Sigmoid colon (tissue), 7 donors: ENCODE results near the gene SHC3. TPM values are rescaled to one million over a fixed set of nuclear protein-coding genes. Genes with fewer than 3 reads are reported as not detected.

ENCODE experiments used
- DNase-seq: peaks from one replicate; pipeline ENCODE4 v3.0.0-alpha.2; 2019
- H3K27ac ChIP-seq, 4 donors: fragments of 200-600 bp; sonication (generic); one replicate each; pipeline ENCODE4 v1.5.1; 2016 to 2019; ENCODE audit warnings: mild to moderate bottlenecking in 1 of 4
- H3K27me3 ChIP-seq, 3 donors: fragments of 200-600 bp; sonication (generic); one replicate each; pipeline ENCODE4 v1.5.1; 2019; ENCODE audit warnings: mild to moderate bottlenecking in 1 of 3
- H3K36me3 ChIP-seq, 4 donors: fragments of 200-600 bp; sonication (generic); one replicate each; pipeline ENCODE4 v1.5.1; 2016 to 2019
- H3K4me1 ChIP-seq, 4 donors: fragments of 200-600 bp; sonication (generic); one replicate each; pipeline ENCODE4 v1.5.1; 2017 to 2019
- H3K4me3 ChIP-seq, 4 donors: fragments of 200-600 bp; sonication (generic); one replicate each; pipeline ENCODE4 v1.5.1; 2017 to 2019; ENCODE audit warnings: mild to moderate bottlenecking in 2 of 4, moderate library complexity in 1 of 4
- H3K9me3 ChIP-seq, 4 donors: fragments of 200-600 bp in 3 of 4; sonication (generic) in 3 of 4; one replicate each; pipeline versions ENCODE4 v1.5.1 to v1.6.1; 2013 to 2019
- EP300 ChIP-seq, 4 donors: sonication (generic); formaldehyde crosslinking; IDR thresholded peaks; one replicate each; pipeline ENCODE4 v1.6.1; 2017; ENCODE audit warnings: antibody characterized with exemption in 4 of 4
- POLR2A ChIP-seq, 2 donors: fragments of 450-650 bp; IDR thresholded peaks; one replicate each; pipeline ENCODE4 v1.6.1; 2016; ENCODE audit warnings: antibody characterized with exemption in 2 of 2, mild to moderate bottlenecking in 2 of 2, moderate library complexity in 2 of 2
- POLR2AphosphoS5 ChIP-seq, 4 donors: sonication (generic); formaldehyde crosslinking; IDR thresholded peaks; one replicate each; pipeline ENCODE4 v1.6.1; 2017; ENCODE audit warnings: antibody characterized with exemption in 4 of 4
- WGBS, 2 donors: extraction: QIAGEN DNeasy Blood & Tissue Kit; methylation state at CpG; one replicate each; pipeline ENCODE4 v1.1.7; 2013; 5-methylcytosine and 5-hydroxymethylcytosine counted together
- intact Hi-C: fragments of 100-400 bp; cut with DNase I; formaldehyde crosslinking; loops from one replicate; pipeline ENCODE4 v1.15.1; 2023
- polyA plus RNA-seq, 3 donors: library from polyadenylated mRNA; stranded (reverse); fragments of 200-250 nt; gene quantifications; one replicate each; pipeline ENCODE4 v1.2.3, GENCODE V29; 2013
- total RNA-seq, 4 donors: library from RNA; depleted of rRNA; stranded (reverse); fragments of >200 nt; gene quantifications; one replicate each; pipeline ENCODE4 v1.1.0, GENCODE V29; 2016
- TF ChIP-seq, protein P1 (sequence below), 4 experiments: fragments of 450-650 bp in 3 of 4; fragments of 200-600 bp in 1 of 4; IDR thresholded peaks; one replicate each; pipeline ENCODE4 v1.5.1; 2016 to 2019; ENCODE audit warnings: antibody characterized with exemption in 4 of 4, mild to moderate bottlenecking in 3 of 4, moderate library complexity in 2 of 4
- donor health status: healthy with polysubstance abuse.
- donor health status: Bipolar disorder and iron deficiency.
- donor health status: healthy.

The SHC3 gene
- total and polyA plus RNA-seq, 7 donors = 0.32 to 14.7 (median 2.1) TPM; not detected in 1

DNA sequence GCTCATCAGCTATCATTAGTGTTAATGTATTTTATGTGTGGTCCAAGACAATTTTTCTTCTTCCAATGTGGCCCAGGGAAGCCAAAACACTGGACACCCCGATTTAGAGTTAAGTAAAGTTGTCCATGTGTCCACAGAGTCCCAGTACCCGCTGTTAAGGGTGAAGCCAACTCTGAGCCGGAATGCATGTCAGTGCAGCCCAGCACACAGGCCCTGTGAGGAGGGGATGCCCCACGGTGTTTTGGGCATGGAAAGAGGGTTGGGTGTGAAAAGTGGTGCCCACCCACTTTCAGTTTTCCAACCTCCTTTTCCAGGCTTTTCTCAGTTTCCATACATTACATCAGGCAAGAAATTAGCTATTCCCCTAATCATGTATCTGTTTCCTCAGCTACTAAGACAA lies 24.4 kb downstream of the SHC3 start:
- no peaks in the 10 kb centered on the region for H3K4me1 ChIP-seq
- no peaks in the 10 kb centered on the region for H3K36me3 ChIP-seq
- intact Hi-C loops = no loop called here
- no peaks in the 10 kb centered on the region for H3K27me3 ChIP-seq
- 69 to 80% methylated on average over 4 of the region's 4 CpGs for WGBS, 2 donors
- no peak overlapping the region for H3K27ac ChIP-seq
- DNase-seq = no peak
- H3K9me3 ChIP-seq = no peaks in the 10 kb centered on the region
- TF ChIP-seq, protein P1, sequence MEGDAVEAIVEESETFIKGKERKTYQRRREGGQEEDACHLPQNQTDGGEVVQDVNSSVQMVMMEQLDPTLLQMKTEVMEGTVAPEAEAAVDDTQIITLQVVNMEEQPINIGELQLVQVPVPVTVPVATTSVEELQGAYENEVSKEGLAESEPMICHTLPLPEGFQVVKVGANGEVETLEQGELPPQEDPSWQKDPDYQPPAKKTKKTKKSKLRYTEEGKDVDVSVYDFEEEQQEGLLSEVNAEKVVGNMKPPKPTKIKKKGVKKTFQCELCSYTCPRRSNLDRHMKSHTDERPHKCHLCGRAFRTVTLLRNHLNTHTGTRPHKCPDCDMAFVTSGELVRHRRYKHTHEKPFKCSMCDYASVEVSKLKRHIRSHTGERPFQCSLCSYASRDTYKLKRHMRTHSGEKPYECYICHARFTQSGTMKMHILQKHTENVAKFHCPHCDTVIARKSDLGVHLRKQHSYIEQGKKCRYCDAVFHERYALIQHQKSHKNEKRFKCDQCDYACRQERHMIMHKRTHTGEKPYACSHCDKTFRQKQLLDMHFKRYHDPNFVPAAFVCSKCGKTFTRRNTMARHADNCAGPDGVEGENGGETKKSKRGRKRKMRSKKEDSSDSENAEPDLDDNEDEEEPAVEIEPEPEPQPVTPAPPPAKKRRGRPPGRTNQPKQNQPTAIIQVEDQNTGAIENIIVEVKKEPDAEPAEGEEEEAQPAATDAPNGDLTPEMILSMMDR (IDR thresholded peaks at IDR 0.05) = no peak
- no peak for TF ChIP-seq EP300 (IDR thresholded peaks at IDR 0.05)
- no peak for TF ChIP-seq POLR2A (IDR thresholded peaks at IDR 0.05)
- TF ChIP-seq POLR2AphosphoS5 (IDR thresholded peaks at IDR 0.05) = no peak
- H3K4me3 ChIP-seq = no peak overlapping the region

DNA sequence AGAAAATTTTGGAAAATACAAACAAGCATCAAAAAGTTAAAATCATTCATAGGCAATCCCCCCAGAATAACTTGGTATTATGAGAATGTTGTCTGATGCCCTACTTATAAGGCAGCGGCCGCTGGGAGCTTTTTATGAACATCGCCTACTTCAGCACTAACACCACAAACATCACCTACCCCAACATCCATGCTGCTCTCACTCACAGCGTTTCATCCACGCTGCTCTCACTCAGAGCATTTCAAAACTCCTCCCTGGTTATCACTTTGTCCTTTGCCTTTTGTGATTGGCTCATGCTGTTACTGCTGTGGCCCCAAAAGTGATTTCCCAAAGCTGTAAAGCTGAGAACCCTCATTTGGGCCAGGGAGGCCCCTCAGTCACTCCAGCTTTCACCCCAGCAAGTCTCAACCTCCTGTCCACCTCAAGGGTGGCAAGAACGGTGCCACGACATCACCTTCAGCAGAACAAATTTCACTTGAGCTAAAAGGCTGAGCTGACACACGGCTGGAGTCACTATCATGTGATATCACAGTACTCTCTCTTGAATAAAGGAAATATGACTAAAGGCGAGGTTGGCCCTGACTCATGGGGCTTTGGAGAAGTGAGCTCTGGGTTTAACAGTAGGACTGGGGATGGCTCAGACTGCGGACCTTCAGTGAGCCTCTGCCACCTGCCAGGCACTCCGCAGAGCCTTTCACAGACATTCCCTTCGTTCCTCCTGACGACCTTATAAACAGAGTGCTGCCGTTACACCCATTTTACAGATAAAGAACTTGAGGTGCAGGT lies 25.2 kb downstream of the SHC3 start:
- TF ChIP-seq POLR2AphosphoS5 (IDR thresholded peaks at IDR 0.05) (no peak), EP300 (IDR thresholded peaks at IDR 0.05) (no peak)
- TF ChIP-seq, protein P1 (IDR thresholded peaks at IDR 0.05) = no peak
- Histone ChIP-seq H3K36me3 (no peaks in the 10 kb centered on the region), H3K9me3 (no peaks in the 10 kb centered on the region), H3K4me1 (no peaks in the 10 kb centered on the region), H3K27ac (no peak overlapping the region), H3K4me3 (no peak overlapping the region), H3K27me3 (no peaks in the 10 kb centered on the region)
- intact Hi-C loops = no loop called here
- WGBS, 2 donors = 67 to 73% methylated on average over 14 of the region's 14 CpGs
- no peak for DNase-seq

DNA sequence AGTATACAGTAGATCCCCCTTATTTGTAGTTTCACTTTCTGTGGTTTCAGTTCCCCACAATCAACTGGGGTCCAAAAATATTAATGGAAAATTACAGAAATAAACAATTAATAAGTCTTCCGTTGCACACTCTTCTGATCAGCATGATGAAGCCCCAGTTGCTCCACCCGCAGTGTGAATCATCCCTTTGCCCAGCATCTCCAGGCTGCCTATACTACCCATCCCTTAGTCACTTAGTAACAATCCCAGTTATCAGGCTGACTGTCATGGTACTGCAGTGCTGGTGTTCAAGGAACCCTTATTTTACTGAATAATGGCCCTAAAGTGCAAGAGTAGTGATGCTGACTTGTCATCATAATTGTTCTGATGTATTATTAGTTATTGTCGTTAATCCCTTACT lies 28.9 kb downstream of the SHC3 start:
- Histone ChIP-seq H3K9me3 (no peaks in the 10 kb centered on the region), H3K4me1 (no peaks in the 10 kb centered on the region), H3K4me3 (no peak overlapping the region), H3K27ac (no peak overlapping the region), H3K36me3 (no peaks in the 10 kb centered on the region), H3K27me3 (no peaks in the 10 kb centered on the region)
- TF ChIP-seq EP300 (IDR thresholded peaks at IDR 0.05) (no peak), POLR2AphosphoS5 (IDR thresholded peaks at IDR 0.05) (no peak), POLR2A (IDR thresholded peaks at IDR 0.05) (no peak)
- TF ChIP-seq, protein P1 (IDR thresholded peaks at IDR 0.05) = no peak
- intact Hi-C loops = no loop called here
- 88 to 90% methylated on average over 3 of the region's 3 CpGs for WGBS, 2 donors
- no peak for DNase-seq

DNA sequence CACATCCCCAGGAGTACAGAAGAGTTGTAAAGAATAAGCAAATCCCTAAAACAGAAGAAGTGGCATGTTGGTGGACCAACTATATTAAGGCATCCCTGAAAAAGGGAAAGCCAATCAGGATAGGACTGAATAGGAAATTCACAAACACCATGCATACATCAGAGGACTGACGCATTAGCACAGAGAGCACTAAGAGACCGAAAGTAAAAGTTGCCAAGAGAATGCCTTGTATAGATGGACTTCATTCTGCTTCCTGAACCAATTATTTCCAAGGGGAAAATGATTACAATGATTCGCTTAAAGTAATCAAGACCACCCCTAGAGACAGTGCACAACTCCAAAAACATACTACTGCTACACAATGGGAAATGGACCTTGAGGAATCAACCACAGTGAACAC lies 33.5 kb downstream of the SHC3 start:
- Histone ChIP-seq H3K27ac (no peak overlapping the region), H3K9me3 (no peaks in the 10 kb centered on the region), H3K4me1 (no peaks in the 10 kb centered on the region), H3K27me3 (no peaks in the 10 kb centered on the region), H3K36me3 (no peaks in the 10 kb centered on the region), H3K4me3 (no peak overlapping the region)
- DNase-seq = no peak
- intact Hi-C loops = no loop called here
- TF ChIP-seq EP300 (IDR thresholded peaks at IDR 0.05) (no peak), POLR2A (IDR thresholded peaks at IDR 0.05) (no peak), POLR2AphosphoS5 (IDR thresholded peaks at IDR 0.05) (no peak)
- TF ChIP-seq, protein P1 (IDR thresholded peaks at IDR 0.05) = no peak
- 79 to 87% methylated on average over 3 of the region's 3 CpGs for WGBS, 2 donors

DNA sequence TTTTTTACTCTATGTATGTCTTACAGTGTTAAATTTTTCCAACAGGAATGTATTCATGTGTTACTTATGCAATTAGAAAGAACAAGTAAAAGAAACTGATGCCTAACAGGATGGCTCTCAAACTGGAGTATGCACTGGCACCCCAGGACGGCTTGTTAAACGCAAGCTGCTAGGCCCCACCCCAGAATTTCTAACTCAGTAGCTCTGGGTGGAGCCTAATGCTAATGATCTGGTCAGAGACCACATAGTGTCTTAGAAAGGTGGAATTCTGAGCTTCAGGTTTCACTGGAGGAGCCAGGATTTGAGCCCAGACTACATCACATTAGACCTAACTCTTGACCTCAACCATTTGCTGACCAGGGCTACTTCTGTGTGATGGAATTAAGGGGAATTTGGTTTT lies 34.4 kb downstream of the SHC3 start:
- intact Hi-C loops = no loop called here
- Histone ChIP-seq H3K36me3 (no peaks in the 10 kb centered on the region), H3K9me3 (no peaks in the 10 kb centered on the region), H3K27ac (no peak overlapping the region), H3K4me3 (no peak overlapping the region), H3K4me1 (peaks cover 0 to 4% (median 2%) of the 10 kb centered on the region in 4 donors), H3K27me3 (no peaks in the 10 kb centered on the region)
- WGBS, 2 donors = 66 to 76% methylated on average over 2 of the region's 2 CpGs
- no peak for DNase-seq
- TF ChIP-seq, protein P1 (IDR thresholded peaks at IDR 0.05) = no peak
- TF ChIP-seq POLR2A (IDR thresholded peaks at IDR 0.05) (no peak), EP300 (IDR thresholded peaks at IDR 0.05) (no peak), POLR2AphosphoS5 (IDR thresholded peaks at IDR 0.05) (no peak)
